ENCODE measurements around the gene ANKRD11.

The ANKRD11 gene

GRCh38 chr16:89507214-89507833 lies 17.0 kb upstream of the ANKRD11 start:
- peak in 3 of 56 donors; percentile 36 to 52 (median 49) for DNase-seq

- DNase-seq = no peak
Measured at GRCh38 chr16:89506791-89507191, 16.4 kb upstream of the ANKRD11 start.

GRCh38 chr16:89506113-89506504 lies 15.7 kb upstream of the ANKRD11 start:
- no peak for DNase-seq

- DNase-seq = peak in 36 of 56 donors; percentile 5 to 71 (median 29)
Measured at GRCh38 chr16:89505204-89506112, 15.1 kb upstream of the ANKRD11 start.

GRCh38 chr16:89504091-89504490 lies 13.7 kb upstream of the ANKRD11 start:
- DNase-seq = no peak

GRCh38 chr16:89502081-89502843 lies 11.9 kb upstream of the ANKRD11 start:
- no peak for DNase-seq

GRCh38 chr16:89499767-89500166 lies 9.4 kb upstream of the ANKRD11 start:
- no peak for DNase-seq

GRCh38 chr16:89498839-89499238 lies 8.5 kb upstream of the ANKRD11 start:
- DNase-seq = no peak

GRCh38 chr16:89495121-89495520 lies 4.8 kb upstream of the ANKRD11 start:
- no peak for DNase-seq

- no peak for DNase-seq
Measured at GRCh38 chr16:89493776-89494175, 3.4 kb upstream of the ANKRD11 start.

- no peak for DNase-seq
Measured at GRCh38 chr16:89491974-89492687, 1.8 kb upstream of the ANKRD11 start.

GRCh38 chr16:89491238-89491869 lies 993 bp upstream of the ANKRD11 start:
- no peak for DNase-seq

GRCh38 chr16:89489898-89490438 lies 393 bp downstream of the ANKRD11 start:
- DNase-seq = peak in 2 of 56 donors; percentile 8 to 44

GRCh38 chr16:89489040-89489897 lies 1.1 kb downstream of the ANKRD11 start:
- peak in 53 of 56 donors; percentile 8 to 83 (median 61) for DNase-seq

- DNase-seq = no peak
Measured at GRCh38 chr16:89485701-89486246, 4.6 kb downstream of the ANKRD11 start.

- DNase-seq = no peak
Measured at GRCh38 chr16:89484923-89485679, 5.3 kb downstream of the ANKRD11 start.

- no peak for DNase-seq
Measured at GRCh38 chr16:89484041-89484501, 6.3 kb downstream of the ANKRD11 start.

GRCh38 chr16:89482817-89483205 lies 7.5 kb downstream of the ANKRD11 start:
- DNase-seq = no peak

Data from amygdala (tissue), 56 donors.